B cell (primary cell): ENCODE data around the gene NEAT1. TPM values are rescaled to one million over a fixed set of nuclear protein-coding genes. Genes with fewer than 3 reads are reported as not detected.
"Not testable (repeated sequence)": the region's sequence is repeated elsewhere in the genome, so short reads cannot be mapped to it uniquely, and the experiment has no call there.

ENCODE experiments used
- ATAC-seq: fragments of 200-7000 bp; cut with Tn5 transposase; one replicate; pipeline ENCODE4 v1.10.0; 2021; ENCODE audit warnings: low read depth, mild to moderate bottlenecking, moderate number of reproducible peaks, moderate library complexity
- CTCF ChIA-PET: fragments of 350-600 bp; sonication (Branson Sonifier 250); formaldehyde crosslinking; loops from one replicate; lab custom pipeline; 2021; ENCODE audit warnings: antibody characterized with exemption, inconsistent platforms; lab: Charles Lee
- POLR2A ChIA-PET: fragments of 350-600 bp; sonication (Branson Sonifier 250); formaldehyde crosslinking; loops from one replicate; lab custom pipeline; 2021; ENCODE audit warnings: antibody characterized with exemption; lab: Charles Lee
- DNase-seq: peaks from one replicate; pipeline ENCODE4 v3.0.0; 2013
- H2AFZ ChIP-seq: 2 replicates; pipeline ENCODE4 v1.6.1; 2012; ENCODE audit warnings: mild to moderate bottlenecking, low read depth, low read length; ENCODE audit not compliant: insufficient read depth, poor library complexity, severe bottlenecking
- H3K27ac ChIP-seq, 2 donors: 1 replicate in 1 of 2; 2 replicates in 1 of 2; pipeline ENCODE4 v1.5.1; 2012 to 2013; ENCODE audit warnings: low read length in 2 of 2, mild to moderate bottlenecking in 2 of 2, moderate library complexity in 1 of 2
- H3K27me3 ChIP-seq, 4 experiments: fragments of 200-600 bp in 1 of 4; sonication (generic) in 1 of 4; replicated peaks in 1 of 4; 1 replicate in 2 of 4; 2 replicates in 2 of 4; pipeline versions ENCODE4 v1.6.1 to v1.7.0; 2013 to 2016; ENCODE audit warnings: low read length in 3 of 4, mild to moderate bottlenecking in 2 of 4, mixed read lengths in 1 of 4, moderate library complexity in 1 of 4; ENCODE audit not compliant: insufficient read depth in 4 of 4, control insufficient read depth in 3 of 4; ENCODE audit errors: control extremely low read depth in 1 of 4
- H3K36me3 ChIP-seq, 2 experiments: replicated peaks in 1 of 2; 1 replicate in 1 of 2; 2 replicates in 1 of 2; pipeline versions ENCODE4 v1.6.1 to v1.7.1; 2013; ENCODE audit warnings: low read length in 1 of 2; ENCODE audit not compliant: insufficient read depth in 2 of 2, control insufficient read depth in 1 of 2; ENCODE audit errors: control extremely low read depth in 1 of 2, extremely low read depth in 1 of 2
- H3K4me1 ChIP-seq, 2 donors: fragments of 200-600 bp in 1 of 2; sonication (generic) in 1 of 2; 1 replicate in 1 of 2; 2 replicates in 1 of 2; pipeline versions ENCODE4 v1.5.1 to v1.6.1; 2013 to 2017; ENCODE audit warnings: low read length in 2 of 2; ENCODE audit not compliant: control insufficient read depth in 2 of 2, insufficient read depth in 2 of 2
- H3K4me2 ChIP-seq: replicated peaks from 2 replicates; pipeline ENCODE3; 2012; ENCODE audit warnings: mild to moderate bottlenecking, low read depth, low read length; ENCODE audit not compliant: poor library complexity, severe bottlenecking
- H3K4me3 ChIP-seq, 5 experiments: fragments of 200-600 bp in 1 of 5; sonication (generic) in 1 of 5; 1 replicate in 3 of 5; 2 replicates in 2 of 5; pipeline versions ENCODE4 v1.5.1 to v1.7.0; 2011 to 2016; ENCODE audit warnings: low read length in 4 of 5, mild to moderate bottlenecking in 4 of 5, low read depth in 2 of 5, control low read depth in 1 of 5, moderate library complexity in 1 of 5; ENCODE audit not compliant: insufficient read depth in 1 of 5; ENCODE audit errors: control extremely low read depth in 1 of 5, extremely low read depth in 1 of 5
- H3K79me2 ChIP-seq: fragments of 200-600 bp; sonication (generic); one replicate; pipeline ENCODE4 v1.6.0; 2016; ENCODE audit warnings: low read length; ENCODE audit not compliant: control insufficient read depth, insufficient read depth
- H3K9ac ChIP-seq: fragments of 200-600 bp; sonication (generic); 2 replicates; pipeline ENCODE4 v1.6.1; 2017; ENCODE audit warnings: mild to moderate bottlenecking, low read length, moderate library complexity
- H3K9me3 ChIP-seq, 3 donors: one replicate each; pipeline versions ENCODE4 v1.6.1 to v1.7.1; 2013; ENCODE audit warnings: low read length in 2 of 3; ENCODE audit not compliant: control insufficient read depth in 2 of 3, insufficient read depth in 1 of 3; ENCODE audit errors: control extremely low read depth in 1 of 3
- H4K20me1 ChIP-seq: 2 replicates; pipeline ENCODE4 v1.6.0; 2012; ENCODE audit warnings: mild to moderate bottlenecking, low read length; ENCODE audit not compliant: insufficient read depth, control insufficient read depth, poor library complexity, severe bottlenecking
- H3K27ac Mint-ChIP-seq: one replicate; pipeline ENCODE4 v1.8.0; 2021; ENCODE audit warnings: mixed read lengths
- H3K27me3 Mint-ChIP-seq: one replicate; pipeline ENCODE4 v1.8.0; 2021; ENCODE audit warnings: mixed read lengths
- H3K4me1 Mint-ChIP-seq: one replicate; pipeline ENCODE4 v1.8.0; 2021; ENCODE audit warnings: mixed read lengths
- H3K4me3 Mint-ChIP-seq: one replicate; pipeline ENCODE4 v1.8.0; 2021; ENCODE audit warnings: mixed read lengths
- H3K9me3 Mint-ChIP-seq: one replicate; pipeline ENCODE4 v1.8.0; 2022; ENCODE audit warnings: mixed read lengths; ENCODE audit not compliant: insufficient read depth
- EZH2 ChIP-seq: IDR thresholded peaks from 2 replicates; pipeline ENCODE4 v1.6.1; 2012; ENCODE audit warnings: borderline replicate concordance, low read depth, mild to moderate bottlenecking, moderate library complexity, low read length; ENCODE audit not compliant: insufficient read depth, poor library complexity, severe bottlenecking
- WGBS: methylation state at CpG from one replicate; pipeline ENCODE4 v1.1.5; 2013; ENCODE audit warnings: missing lambda C conversion rate; ENCODE audit not compliant: insufficient coverage; 5-methylcytosine and 5-hydroxymethylcytosine counted together
- intact Hi-C: fragments of 100-400 bp; cut with micrococcal nuclease; formaldehyde crosslinking; loops from one replicate; pipeline ENCODE4 v1.10.0; 2022
- polyA plus RNA-seq: library from polyadenylated mRNA; depleted of rRNA; stranded (reverse); fragments of >200 nt; gene quantifications from 2 replicates; pipeline ENCODE4 v1.2.3, GENCODE V29; 2012
- total RNA-seq, 2 donors: library from RNA; stranded (reverse); fragments of 120-200 nt in 1 of 2; gene quantifications; 1 replicate in 1 of 2; 2 replicates in 1 of 2; pipeline versions ENCODE4 v1.2.3 to v1.2.4, GENCODE V29; 2013 to 2022
- TF ChIP-seq, protein P1 (sequence below): fragments of 200-600 bp; IDR thresholded peaks from one replicate; pipeline ENCODE4 v1.8.0; 2022; ENCODE audit warnings: antibody characterized with exemption, mild to moderate bottlenecking

NEAT1 gene
- total and polyA plus RNA-seq, 2 donors (not counting 1 experiment from before 2014, with no cell fraction given) = 66.7 to 1,642 TPM

DNA sequence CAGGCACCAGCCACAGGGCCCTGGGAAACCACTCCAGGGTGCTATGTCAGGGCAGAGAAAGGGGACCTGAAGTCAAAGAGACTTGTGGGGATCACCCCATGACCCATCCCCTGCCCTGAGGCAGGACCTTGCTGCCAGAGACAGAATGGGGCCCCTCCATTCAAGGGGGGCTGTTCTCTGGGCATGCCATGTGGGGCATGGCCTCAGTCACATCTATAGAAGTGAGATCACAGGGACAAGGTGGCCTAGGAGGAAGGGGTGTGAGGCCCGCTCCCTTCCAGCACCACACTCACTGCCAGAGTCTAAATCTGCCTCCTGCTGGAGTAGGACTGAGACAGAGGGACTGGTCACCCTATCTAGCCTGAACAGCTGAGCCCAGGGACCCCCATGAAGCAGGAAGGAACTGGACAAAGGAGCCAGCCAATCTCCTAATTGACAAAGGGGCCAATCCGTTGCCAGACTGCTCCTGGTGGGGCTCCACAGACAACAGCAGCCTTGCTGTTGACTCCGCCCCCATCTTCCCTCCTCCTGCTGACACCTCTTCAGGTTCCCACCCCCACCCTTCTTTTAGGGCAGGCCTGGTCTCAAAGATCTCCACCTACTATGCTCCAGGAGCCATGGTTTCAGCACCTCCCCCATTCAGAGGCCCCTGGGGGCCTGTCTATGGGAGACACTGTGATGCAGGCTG is 26.0 kb downstream of the NEAT1 start:
- Histone ChIP-seq H3K4me2 (no peak overlapping the region), H4K20me1 (no peaks in the 10 kb centered on the region), H3K4me1 (peaks cover 19 to 38% of the 10 kb centered on the region in 2 donors), H3K27ac (no peak overlapping the region), H3K27me3 (no peaks in the 10 kb centered on the region), H2AFZ (no peak overlapping the region), H3K9me3 (peaks cover 0 to 10% (median 0%) of the 10 kb centered on the region in 3 donors), H3K9ac (no peak overlapping the region), H3K79me2 (no peaks in the 10 kb centered on the region), H3K4me3 (no peak overlapping the region), H3K36me3 (peaks cover 0 to 4% of the 10 kb centered on the region in 2 experiments)
- Mint-ChIP-seq H3K27me3 (no peaks in the 10 kb centered on the region), H3K4me3 (no peak overlapping the region), H3K9me3 (no peaks in the 10 kb centered on the region), H3K4me1 (peaks cover 28% of the 10 kb centered on the region), H3K27ac (no peak overlapping the region)
- intact Hi-C loops = no loop called here
- ATAC-seq (no peak), DNase-seq (no peak)
- no peak for TF ChIP-seq EZH2
- TF ChIP-seq, protein P1, sequence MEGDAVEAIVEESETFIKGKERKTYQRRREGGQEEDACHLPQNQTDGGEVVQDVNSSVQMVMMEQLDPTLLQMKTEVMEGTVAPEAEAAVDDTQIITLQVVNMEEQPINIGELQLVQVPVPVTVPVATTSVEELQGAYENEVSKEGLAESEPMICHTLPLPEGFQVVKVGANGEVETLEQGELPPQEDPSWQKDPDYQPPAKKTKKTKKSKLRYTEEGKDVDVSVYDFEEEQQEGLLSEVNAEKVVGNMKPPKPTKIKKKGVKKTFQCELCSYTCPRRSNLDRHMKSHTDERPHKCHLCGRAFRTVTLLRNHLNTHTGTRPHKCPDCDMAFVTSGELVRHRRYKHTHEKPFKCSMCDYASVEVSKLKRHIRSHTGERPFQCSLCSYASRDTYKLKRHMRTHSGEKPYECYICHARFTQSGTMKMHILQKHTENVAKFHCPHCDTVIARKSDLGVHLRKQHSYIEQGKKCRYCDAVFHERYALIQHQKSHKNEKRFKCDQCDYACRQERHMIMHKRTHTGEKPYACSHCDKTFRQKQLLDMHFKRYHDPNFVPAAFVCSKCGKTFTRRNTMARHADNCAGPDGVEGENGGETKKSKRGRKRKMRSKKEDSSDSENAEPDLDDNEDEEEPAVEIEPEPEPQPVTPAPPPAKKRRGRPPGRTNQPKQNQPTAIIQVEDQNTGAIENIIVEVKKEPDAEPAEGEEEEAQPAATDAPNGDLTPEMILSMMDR = no peak
- 92% methylated on average over 3 of the region's 3 CpGs for WGBS
- ChIA-PET POLR2A (interaction anchor here (1.5 to 9.3 kb wide), 2 partner anchors 28 to 50 kb away, joined by 3 to 102 read pairs; partner anchors contain the start of gene MALAT1), CTCF (interaction anchor here (1.1 to 1.4 kb wide), 2 partner anchors 15 to 26 kb away, joined by 3 to 6 read pairs; partner anchors contain the start of gene NEAT1)

GRCh38 chr11:65451301-65451700 is 28.7 kb downstream of the NEAT1 start:
- H3K27ac Mint-ChIP-seq, H3K36me3 ChIP-seq, H3K4me2 ChIP-seq, H2AFZ ChIP-seq, H3K9me3 ChIP-seq, H3K27ac ChIP-seq, ATAC-seq, H3K4me3 ChIP-seq, H3K27me3 ChIP-seq, H4K20me1 ChIP-seq, H3K4me3 Mint-ChIP-seq, POLR2A ChIA-PET, H3K9me3 Mint-ChIP-seq, DNase-seq, CTCF ChIA-PET, H3K9ac ChIP-seq, intact Hi-C loops, H3K27me3 Mint-ChIP-seq: not testable (repeated sequence)
- Histone ChIP-seq H3K4me1 (peaks cover 4 to 30% of the 10 kb centered on the region in 2 donors), H3K79me2 (peaks cover 11% of the 10 kb centered on the region)
- no CpG with 5 or more reads among the region's 30 CpGs for WGBS
- peaks cover 31% of the 10 kb centered on the region for H3K4me1 Mint-ChIP-seq

DNA sequence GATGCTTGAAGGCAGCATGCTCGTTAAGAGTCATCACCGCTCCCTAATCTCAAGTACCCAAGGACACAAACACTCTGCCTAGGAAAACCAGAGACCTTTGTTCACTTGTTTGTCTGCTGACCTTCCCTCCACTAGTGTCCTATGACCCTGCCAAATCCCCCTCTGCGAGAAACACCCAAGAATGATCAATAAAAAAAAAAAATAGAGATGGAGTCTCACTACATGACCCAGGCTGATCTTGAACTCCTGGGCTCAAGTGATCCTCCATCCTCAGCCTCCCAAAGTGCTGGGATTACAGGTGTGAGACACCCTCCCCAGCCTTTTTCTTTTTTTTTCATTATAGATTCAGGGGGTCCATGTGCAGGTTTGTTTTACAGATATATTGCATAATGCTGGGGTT is 29.7 kb downstream of the NEAT1 start:
- POLR2A ChIA-PET, H3K27ac Mint-ChIP-seq, H3K4me3 Mint-ChIP-seq, H3K4me2 ChIP-seq, H3K9me3 Mint-ChIP-seq, H2AFZ ChIP-seq, H4K20me1 ChIP-seq, H3K27me3 ChIP-seq, H3K9ac ChIP-seq, H3K27me3 Mint-ChIP-seq, ATAC-seq, CTCF ChIA-PET, H3K27ac ChIP-seq, H3K9me3 ChIP-seq, H3K4me3 ChIP-seq, H3K36me3 ChIP-seq, DNase-seq, intact Hi-C loops: not testable (repeated sequence)
- Histone ChIP-seq H3K79me2 (peaks cover 21% of the 10 kb centered on the region), H3K4me1 (peaks cover 4 to 28% of the 10 kb centered on the region in 2 donors)
- H3K4me1 Mint-ChIP-seq = peaks cover 35% of the 10 kb centered on the region
- WGBS = no CpG with 5 or more reads among the region's 3 CpGs
